ENCODE measurements around the gene VPS33A.
A peak's percentile ranks its signal among the peaks of the same experiment; 100 is the strongest.

Gene VPS33A

DNA sequence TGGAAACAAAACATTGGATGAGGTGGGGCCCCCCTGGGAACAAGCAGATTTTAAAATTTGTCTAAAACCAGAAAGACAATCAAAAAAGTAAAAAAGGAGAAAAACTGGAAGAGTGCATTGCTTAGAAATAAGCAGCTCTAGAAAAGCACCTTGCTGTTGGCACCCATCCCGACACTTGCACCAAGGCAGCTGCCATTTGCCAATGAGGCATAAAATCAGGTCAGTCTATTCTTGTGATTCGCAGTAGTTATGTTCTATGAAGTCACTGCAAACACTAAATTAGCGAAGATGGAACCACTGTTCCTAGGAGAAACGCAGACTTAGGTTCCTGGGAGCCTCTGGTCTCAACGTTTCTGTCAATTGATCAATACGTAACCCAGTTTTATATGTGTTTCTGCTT lies 16.2 kb downstream of the VPS33A start:
- DNase-seq: no peak

DNA sequence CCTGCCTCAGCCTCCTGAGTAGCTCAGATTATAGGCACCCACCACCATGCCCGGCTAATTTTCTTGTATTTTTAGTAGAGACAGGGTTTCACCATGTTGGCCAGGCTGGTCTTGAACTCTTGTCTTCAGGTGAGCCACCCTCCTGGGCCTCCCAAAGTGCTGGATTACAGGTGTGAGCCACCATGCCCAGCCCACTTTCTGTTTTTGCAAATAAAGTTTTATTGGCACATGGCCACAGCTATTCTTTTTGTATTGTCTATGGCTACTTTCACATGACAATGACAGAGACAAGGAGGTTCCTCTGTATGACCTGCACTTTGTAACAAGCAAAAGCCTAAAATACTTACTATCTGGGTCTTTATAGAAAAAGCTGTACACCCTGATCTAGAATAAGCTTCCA lies 20.7 kb downstream of the VPS33A start:
- DNase-seq: no peak

DNA sequence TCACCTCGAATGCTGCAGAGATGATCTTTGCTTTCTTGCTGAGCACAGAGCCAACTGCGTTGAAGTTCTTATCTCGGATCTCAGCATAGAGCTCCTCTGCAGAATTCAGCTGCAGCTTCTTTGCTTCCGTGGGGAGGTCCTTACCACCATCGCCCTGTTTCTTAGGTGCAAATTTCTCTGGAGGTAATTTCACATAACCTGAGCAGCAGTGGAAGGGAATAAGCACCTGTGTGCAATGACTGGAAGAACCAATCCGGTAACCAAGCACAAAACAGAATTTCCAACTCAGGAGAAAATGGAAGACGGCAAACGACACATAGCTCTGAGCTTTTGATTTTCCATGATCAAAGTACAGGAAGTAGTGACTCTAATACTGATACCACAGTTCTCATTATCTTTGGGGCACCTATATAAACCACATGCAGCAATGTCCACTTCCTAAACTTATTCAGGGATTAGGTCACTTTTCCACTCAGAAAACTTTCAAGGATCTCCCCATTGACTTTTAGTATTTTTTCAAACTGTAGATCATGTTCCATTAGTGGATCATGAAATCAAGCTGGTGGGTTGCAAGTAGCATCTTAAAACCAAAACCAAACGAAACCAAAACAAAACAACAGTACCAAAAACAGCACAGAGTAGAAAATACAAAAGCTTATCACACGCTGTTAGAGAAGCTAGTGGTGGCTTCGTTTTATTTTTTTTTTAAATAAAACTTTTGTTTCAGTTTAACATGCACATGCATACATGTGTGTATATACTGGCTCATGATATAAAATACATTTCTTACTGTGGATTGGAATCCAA lies 21.5 kb downstream of the VPS33A start:
- no peak for DNase-seq

DNA sequence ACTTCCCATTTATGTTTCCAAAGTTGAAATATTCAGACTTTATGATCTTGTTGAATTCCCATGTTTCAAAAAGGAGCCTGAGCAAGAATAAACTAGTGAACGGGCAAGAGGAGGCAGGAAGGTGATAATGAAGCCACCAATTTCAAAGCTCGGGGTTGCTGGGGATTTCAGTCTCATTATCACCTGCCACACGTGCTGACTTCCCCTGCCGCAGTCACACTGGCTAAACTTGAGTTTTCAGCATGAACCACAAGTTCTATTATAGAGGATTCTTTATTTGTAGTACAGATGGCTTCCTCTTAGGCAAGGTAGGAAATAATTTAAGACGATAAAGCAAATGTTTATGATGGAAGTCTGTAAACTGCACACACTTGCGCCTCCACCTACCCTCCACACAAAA lies 22.3 kb downstream of the VPS33A start:
- DNase-seq: no peak

DNA sequence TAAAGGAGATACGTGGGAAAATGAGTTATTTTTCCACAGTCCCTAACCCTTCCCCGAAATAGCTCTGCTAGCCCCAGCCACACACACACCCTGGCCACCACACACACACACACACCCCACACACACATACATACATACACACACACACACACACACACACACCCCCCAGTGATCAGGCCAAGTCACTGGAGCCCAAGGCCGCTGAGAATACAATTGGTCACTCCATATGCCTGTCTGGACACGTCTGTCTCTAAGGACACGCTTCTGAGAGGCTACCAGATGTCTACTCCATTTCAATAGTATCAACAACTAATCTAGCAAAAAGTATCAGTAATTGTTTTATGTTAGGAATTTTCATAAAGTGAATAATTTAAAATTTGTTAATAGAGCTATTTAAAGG lies 27.4 kb downstream of the VPS33A start:
- DNase-seq: no peak

DNA sequence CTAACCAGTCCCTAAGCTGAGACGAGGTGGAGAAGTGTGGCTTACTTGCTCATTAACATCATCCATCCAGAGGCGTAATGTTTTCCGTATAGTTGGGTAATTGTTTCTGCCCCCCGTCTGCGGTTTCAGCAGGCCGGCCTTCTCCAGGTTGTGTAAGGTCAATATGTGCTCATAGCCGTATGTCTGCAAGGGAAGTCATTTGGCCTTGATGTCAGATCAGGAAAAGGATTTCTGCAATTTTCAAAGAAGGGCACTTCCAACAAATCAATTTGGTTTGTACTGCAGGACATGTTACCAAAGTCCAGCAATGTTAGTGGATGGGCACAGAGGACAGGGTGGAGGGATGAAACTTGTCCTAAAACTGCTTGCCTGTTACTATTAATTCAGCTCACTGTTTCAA lies 30.6 kb downstream of the VPS33A start:
- DNase-seq: no peak

DNA sequence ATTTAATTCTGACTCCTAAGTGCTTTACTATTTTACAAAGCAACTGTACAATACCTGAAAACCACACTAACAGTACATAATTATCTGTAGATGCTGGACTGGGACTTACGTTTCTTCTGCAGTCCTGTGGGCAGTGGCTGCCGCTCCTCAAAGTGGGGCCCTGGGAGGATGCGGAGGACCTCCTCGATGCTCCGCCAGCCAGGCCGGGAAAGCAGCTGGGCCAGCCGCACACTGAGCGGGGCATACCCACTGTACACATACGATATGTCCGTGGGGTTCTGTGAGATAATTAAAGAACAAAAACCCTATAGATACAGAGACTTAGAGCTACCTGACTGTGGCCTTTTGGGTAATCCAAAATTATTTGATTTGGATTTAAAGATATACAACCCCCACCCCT lies 33.6 kb downstream of the VPS33A start:
- DNase-seq: no peak

DNA sequence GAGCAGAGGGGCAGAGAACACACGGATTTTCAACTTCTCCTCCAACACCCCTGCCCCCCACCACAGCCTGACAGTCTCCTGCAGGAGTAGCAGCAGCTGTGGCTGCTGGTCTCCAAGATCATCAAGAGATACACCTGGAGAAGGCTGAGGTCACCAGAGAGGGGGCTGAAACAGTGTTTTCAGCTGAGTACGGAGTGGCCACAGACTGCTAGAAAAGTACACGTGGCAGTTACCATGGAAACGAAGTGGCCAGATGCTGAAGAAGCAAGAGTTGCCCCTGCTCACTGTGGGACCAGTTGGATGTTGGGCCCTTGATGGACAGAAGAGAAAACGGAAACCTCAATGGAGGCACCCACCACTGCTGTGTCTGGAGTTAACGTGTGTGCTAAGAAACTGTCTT lies 35.5 kb downstream of the VPS33A start:
- no peak for DNase-seq

DNA sequence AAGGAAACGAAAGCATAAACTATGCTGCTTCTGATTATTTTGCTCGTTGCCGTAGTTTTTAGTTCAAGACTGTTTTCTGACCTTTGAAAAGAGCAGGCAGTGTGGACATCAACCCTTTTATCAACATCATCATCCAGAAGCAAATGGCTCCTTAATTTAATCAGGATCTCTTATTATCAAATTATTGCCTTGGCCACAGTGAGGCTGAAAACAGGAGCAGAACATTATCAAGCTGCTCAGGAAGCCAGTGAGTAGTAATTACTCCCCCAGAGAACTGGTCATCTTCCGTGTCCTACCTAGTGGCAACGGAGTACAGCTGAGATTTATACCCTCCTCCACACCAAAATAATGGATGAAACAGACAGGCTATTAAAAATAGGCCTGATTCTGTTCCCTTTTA lies 38.2 kb downstream of the VPS33A start:
- no peak for DNase-seq

DNA sequence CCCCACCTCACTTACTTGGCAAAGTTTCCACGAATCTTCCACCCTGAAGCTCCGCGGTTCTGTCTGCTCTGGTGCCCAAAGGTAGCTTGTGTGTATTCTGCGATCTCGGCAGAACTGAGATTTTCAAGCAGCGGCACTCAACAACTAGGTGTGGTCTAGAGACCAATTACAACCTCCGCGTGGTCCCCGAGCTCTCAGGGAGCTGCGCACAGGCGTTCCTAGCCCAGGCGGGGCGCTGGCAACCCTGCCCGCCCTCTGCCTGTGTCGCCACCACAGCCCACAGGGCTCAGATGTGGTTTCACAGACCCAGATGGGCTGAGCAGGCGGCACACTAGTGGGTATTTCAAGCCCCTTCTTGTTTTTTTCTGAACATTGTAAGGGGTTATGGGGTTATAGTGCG lies 39.0 kb downstream of the VPS33A start:
- DNase-seq: peak; percentile 75

DNA sequence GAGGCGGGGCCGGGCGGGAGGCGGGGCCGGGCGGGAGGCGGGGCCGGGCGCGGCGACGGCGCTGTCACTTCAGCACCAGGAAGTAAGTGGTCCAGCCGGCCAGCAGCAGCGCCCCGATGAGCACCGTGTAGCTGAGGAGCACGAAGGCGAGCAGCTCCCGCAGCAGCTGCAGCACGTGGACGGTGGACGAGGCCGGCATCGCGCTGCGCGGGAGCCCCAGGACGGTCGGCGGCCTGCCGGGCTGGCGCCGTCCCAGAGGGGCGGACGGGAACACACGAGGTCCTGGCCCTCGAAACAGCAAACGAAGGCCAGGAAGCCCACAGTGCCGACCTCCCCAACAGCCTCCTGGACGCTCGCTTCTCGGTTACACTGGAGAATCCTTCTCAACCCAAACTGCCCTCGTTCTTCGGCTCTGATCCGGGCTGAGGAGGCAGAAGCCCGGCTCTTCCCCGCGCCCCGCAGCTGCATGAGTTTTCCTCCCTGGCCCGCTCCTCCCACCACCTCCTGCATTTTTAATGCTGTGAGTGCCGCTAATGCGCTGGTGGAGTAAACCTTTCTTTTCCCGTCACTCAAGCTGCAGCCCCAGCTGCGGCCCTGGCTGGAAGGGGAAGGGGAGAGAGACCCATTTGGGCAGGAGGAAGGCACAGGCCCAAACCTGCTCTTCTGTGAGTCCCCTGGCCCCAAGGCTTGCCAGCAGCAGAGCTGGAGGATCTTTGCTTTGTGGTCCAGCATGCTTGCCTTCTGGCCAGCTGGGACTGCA lies 39.7 kb downstream of the VPS33A start:
- DNase-seq: no peak

DNA sequence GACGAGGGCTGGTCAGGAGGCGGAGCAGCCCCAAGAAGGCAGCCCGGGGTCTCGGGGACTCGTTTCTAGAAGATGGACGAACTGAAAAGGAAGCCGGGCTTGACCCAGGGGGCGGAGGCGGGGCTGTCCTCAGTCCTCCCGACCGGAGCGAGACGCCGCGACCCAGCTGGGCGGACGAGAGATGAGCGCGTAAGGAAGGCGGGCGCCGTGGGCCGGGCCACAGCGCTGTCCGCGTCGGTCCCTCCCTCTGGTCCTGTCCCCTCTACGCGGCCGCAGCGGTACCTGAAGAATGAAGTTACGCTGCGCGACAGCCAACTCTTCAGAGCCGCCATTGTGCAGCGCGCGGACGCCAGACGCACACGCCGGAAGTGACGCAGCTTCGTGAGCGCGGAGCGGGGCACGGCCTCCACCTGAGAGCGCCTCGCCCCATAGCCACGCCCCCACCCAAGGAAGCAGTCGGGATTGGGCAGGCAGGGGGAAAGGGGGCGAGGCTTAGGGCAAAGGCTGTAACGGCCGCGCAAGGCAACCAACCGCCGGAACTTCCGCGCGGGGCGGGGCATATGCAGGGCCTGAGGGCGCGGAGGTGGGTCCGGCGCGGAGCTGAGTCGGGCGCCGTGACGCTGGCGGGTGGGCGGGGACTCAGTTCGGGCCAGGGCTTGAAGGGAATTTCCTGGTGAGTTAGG lies 40.5 kb downstream of the VPS33A start, which contains the start of gene DIABLO:
Gene DIABLO (minus strand): TSS at position 370 of the 683 bp plus-strand sequence. CDS start 38 bp downstream, at position 332.
- peak; percentile 99 for DNase-seq

DNA sequence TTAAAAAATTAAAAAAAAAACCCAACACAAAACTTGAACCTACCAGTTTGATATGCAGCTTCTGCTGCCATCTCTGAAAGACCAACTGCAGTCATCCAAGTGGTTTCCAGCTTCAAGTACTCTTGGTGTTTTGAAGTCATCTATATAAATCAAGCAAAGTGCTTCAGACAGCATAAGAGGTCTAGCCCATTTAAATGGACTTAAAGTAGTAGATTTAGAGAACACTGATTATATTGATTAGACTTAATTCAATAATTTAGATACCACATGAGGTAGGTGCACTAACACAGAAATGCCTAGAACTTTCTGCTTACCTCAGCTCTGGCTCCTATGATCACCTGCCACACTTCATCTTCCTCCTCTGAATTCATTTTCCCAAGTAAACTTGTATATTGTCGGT lies 49.8 kb downstream of the VPS33A start:
- DNase-seq: no peak

DNA sequence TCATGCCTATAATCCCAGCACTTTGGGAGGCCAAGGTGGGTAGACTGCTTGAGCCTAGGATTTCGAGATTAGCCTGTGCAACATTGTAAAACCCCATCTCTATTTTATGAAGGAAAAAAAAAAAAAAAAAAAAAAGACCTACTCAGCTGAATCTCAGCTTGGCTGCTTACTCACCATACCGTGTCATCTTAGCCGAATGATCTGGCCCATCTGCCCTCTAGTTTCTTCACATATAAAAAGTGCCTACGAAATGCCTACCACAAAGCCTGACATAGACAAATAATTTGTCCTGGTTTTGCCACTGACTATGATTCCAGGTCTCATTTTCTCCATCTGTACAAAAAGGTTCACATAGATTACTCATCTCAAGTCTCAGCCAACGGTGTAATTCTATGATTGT lies 50.5 kb downstream of the VPS33A start:
- DNase-seq: no peak

DNA sequence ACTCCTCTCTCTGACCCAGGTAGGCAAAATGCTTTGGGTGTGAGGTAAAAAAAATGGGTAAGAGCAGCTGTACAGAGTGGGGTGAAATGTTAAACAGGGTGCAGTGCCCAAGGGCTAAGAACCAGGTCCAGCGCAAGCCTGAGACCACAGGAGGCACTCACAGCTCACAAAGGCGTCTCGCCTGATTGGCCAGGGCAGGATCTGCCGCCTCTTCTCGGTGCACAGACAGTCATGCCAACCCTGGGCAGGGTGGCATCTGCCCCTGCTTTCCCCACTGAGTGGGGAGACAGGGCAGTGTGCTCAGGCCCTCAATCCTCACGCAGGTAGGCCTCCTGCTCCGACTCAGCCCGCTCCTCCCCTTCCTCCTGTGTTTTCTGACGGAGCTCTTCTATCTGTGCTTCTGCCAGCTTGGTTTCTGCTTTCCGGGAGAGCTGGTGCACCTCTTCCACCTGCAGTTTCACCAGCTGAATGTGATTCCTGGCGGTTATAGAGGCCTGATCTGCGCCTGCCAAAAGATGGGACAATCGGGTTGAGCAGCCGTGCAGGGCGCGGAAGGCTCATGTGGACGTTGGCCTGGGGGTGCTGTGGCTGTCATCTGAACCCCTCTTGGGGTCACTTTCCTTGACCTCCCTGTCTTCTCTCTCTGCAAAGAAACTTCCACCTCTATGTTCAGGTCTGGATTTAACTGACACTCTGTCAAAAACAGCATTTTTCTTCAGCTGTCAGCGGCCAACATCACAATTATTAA lies 58.0 kb downstream of the VPS33A start:
- no peak for DNase-seq

DNA sequence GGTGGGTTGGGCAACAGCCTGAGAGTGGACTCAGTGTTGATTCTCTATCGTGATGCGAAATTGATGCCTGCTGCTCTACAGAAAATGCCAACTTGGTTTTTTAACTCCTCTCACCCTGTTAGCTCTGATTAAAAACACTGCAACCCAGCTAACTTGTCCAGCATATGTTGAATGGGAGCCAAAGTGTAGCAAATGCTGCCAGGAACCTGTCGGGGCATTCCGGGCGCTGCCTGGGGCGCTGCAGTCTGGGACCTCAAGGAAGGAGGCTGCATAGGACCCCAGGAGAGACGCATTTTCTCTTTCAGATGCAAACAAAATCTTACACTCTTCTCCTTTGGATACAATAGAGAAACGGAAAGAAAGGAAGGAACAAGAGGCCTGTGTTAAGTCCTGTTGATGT lies 58.9 kb downstream of the VPS33A start:
- no peak for DNase-seq

DNA sequence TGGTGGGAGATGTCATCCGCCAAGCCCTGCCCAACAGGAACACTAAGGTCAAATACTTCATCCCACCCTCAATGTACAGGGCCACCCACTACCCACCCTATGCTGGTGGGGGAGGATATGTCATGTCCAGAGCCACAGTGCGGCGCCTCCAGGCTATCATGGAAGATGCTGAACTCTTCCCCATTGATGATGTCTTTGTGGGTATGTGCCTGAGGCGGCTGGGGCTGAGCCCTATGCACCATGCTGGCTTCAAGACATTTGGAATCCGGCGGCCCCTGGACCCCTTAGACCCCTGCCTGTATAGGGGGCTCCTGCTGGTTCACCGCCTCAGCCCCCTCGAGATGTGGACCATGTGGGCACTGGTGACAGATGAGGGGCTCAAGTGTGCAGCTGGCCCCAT lies 59.3 kb downstream of the VPS33A start:
- DNase-seq: no peak

DNA sequence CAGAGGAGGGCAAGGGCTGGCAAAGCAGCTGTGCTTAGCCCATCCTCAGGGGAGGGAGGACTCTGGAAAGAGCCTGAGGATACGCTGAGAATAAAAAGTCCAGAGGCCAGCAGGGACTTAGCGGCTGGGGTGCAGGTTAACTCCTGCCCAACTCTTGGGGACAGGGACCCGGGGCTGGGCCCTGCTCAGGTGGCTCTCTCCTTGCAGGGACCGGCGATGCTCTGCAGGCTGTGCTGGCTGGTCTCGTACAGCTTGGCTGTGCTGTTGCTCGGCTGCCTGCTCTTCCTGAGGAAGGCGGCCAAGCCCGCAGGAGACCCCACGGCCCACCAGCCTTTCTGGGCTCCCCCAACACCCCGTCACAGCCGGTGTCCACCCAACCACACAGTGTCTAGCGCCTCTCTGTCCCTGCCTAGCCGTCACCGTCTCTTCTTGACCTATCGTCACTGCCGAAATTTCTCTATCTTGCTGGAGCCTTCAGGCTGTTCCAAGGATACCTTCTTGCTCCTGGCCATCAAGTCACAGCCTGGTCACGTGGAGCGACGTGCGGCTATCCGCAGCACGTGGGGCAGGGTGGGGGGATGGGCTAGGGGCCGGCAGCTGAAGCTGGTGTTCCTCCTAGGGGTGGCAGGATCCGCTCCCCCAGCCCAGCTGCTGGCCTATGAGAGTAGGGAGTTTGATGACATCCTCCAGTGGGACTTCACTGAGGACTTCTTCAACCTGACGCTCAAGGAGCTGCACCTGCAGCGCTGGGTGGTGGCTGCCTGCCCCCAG lies 60.0 kb downstream of the VPS33A start:
- no peak for DNase-seq

DNA sequence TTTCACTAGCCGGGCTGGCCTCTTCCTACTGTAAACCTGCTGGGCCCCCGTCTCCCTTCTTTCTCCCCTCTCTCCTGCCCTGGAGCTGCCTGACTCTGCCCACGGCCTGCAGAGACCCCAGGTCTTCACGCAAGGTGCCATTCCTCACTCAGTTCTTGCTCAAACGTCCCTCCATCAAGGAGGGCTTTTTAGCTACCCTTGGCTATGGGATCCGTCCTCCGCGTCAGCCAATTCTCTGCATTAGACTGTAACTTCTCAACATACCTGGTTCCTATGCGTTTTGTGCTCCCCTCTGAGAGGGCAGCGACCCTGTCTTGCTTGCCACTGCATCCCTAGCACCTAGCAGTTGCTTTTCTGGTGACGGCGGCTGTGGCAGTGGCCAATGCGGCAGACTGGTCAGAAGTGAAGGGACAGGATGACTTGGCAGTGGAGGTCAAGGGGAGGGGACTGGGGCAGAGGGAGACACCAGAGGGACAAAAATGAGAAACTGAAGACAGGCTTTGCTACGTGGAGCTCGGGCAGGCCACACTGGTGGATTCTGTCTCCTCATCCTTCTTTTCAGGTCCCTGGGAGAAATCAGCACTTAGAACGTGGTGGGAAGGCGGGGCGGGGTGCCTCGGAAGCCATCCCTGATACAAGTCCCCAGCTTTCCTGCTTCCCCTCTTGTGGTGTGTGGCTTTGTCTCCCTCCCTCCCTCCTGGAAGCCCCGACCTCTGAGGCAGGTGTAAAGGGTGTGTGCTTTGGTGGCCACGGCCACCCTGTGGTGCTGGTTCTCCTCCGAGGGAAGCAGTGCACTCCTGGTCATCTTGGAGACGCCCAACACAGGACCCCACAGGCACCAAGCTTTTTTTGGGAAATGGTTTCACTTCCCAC lies 61.0 kb downstream of the VPS33A start:
- DNase-seq: no peak

DNA sequence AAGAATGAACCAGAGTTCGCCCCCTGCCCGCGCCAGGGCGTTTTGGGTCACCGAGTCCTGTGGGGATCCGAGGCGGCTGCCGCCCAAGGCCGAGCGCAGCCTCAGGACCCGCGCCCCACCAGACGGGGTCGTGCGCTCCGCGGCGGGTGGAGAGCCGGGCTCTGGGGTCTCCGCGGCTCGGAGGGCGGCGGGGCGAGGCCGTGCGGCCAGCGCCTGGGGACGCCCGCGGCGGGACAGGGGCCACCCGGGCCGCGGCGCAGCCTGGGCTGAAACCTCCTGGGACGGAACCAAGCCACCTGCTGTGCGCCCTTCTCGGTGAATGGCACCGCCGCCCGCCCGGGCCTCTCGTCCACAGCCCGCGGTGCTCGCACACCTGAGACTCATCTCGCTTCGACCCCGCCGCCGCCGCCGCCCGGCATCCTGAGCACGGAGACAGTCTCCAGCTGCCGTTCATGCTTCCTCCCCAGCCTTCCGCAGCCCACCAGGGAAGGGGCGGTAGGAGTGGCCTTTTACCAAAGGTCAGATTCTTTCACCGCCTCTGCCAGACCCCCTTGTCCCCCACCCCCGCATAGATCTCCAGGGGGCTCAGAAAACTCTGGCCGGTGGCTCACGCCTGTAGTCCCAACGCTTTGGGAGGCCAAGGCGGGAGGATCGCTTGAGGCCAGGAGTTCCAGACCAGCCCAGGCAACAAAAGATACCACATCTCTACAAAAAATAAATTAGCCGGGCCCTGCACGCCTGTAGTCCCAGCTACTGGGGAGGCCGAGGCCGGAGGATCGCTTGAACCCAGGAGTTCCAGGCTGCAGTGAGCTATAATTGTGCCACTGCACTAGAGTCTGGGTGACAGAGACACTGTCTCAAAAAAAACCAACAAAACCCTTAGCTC lies 61.9 kb downstream of the VPS33A start:
- peak; percentile 70 for DNase-seq
